RPMI8226 (cell line): ENCODE measurements around the gene ACAD8.
"Not testable (repeated sequence)": the region's sequence is repeated elsewhere in the genome, so short reads cannot be mapped to it uniquely, and the experiment has no call there.

ENCODE experiments used
- DNase-seq: peaks from one replicate; pipeline ENCODE4 v3.0.0-alpha.2; 2015

Gene ACAD8

DNA sequence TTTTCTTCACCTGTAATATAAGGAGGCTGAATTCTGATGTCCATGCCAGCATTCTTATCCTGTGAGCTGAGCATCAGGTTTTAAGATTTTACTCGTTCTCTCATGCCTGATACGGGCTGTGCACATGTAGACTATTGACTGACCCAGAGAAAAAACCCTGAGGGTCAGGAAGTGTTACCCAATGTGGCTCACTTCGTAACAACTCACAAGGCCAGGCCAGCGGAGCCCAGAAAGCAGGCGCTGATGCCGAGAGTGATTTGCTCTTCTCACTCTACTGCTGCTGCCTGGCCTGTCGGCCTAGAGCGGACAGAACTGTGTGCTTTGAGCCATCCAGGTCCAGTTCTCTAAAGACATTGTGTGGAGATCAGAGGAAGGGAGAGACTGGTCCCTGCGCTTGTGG is 11.0 kb upstream of the ACAD8 start:
- no peak for DNase-seq

- DNase-seq, result no peak
Observed at GRCh38 chr11:134243913-134244312, 9.5 kb upstream of the ACAD8 start.

- peak; percentile 11 for DNase-seq
Observed at GRCh38 chr11:134244593-134244992, 8.8 kb upstream of the ACAD8 start.

DNA sequence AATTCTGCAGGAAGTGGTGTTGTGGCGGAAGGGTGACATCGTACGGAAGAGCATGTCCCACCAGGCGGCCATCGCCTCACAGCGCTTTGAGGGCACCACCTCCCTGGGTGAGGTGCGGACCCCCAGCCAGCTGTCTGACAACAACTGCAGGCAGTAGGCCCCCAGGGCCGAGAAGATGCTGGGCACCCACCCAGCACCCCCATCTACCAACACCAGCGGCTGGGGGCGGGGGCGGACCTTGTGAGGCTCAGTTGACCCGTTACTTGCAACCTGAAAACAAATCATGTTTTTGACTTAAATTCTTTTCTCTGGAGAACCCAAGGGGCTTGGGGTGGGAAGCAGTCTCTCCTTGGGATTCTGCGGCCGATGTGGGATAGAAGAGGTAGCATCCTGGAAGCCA is 7.9 kb upstream of the ACAD8 start:
- no peak for DNase-seq

DNA sequence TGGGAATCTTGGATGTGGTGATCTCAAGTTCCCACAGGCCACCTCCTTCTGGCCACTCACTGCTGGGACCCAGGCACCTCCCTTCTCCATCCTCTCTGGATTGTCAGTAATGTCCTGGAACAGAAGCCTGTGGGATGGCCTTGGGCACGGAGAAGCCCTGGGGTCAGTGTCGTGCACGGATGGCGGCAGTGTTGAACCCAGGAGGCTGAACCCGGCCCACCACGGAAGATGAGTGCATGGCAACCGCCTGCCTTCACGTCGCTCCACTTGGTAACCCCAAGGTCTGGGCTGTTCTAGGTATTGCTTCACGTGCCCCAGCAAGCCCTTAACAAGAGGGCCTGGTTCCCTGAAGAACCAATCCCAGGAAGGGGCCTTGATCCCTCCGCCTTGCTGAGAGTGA is 7.3 kb upstream of the ACAD8 start:
- DNase-seq, result no peak

- DNase-seq, result no peak
Observed at GRCh38 chr11:134246678-134247077, 6.7 kb upstream of the ACAD8 start.

- no peak for DNase-seq
Observed at GRCh38 chr11:134248910-134249480, 4.4 kb upstream of the ACAD8 start.

GRCh38 chr11:134250246-134250645 is 3.1 kb upstream of the ACAD8 start:
- no peak for DNase-seq

DNA sequence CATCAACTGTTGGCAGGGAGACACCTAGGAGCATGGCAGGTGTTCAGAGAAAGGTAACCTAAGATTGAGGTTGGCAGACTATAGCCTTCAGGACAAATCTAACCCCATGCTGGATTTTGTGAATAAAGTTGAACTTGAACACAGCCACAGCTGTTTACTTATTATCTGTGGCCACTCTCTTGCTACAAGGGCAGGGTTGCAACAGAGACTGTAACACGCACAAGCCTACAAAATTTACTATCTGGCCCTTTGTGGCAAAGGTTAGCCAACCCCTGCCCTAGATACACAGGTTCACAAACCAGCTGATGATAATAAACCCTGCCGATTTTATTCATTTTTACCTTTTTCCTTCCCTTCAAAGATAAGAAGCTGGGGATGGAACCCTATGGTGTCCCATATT is 2.7 kb upstream of the ACAD8 start:
- DNase-seq, result no peak

GRCh38 chr11:134252346-134253187 is 801 bp upstream of the ACAD8 start:
- peak; percentile 11 for DNase-seq

DNA sequence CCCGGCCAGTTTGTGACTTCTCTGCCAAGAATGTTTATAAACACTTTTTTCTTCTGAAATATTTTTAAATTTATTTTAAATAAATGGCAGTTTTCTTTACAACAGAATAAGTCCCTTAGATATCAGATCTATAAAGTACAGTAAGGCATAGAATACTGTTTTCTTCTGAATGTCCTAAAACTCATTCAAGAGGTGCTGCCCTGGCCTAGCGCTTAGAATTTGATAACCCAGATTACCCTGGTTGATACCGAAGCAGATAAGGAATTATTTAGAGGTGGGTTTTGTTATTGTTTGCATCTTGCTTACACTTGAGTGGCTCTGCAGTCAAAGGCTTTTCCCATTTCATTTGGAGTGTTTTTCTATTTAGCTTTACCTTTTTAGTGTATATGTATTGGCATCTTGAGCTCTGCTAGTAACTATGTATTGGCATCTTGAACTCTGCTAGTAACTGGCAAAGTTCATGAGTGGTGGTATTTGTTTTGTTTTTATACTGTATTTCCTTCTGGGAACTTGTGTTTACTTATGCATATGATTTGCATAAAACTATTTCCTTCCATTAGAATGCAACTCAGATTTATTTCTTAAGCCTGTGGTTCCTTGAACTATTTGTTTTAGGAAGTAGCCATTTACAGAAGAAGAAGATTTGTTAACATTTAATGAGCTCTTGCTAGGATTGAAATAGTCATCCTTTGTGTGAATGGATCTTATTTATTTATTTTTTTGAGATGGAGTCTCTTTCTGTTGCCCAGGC is 1.2 kb downstream of the ACAD8 start:
- DNase-seq, result no peak

- not testable (repeated sequence) for DNase-seq
Observed at GRCh38 chr11:134255184-134255561, 1.8 kb downstream of the ACAD8 start.

DNA sequence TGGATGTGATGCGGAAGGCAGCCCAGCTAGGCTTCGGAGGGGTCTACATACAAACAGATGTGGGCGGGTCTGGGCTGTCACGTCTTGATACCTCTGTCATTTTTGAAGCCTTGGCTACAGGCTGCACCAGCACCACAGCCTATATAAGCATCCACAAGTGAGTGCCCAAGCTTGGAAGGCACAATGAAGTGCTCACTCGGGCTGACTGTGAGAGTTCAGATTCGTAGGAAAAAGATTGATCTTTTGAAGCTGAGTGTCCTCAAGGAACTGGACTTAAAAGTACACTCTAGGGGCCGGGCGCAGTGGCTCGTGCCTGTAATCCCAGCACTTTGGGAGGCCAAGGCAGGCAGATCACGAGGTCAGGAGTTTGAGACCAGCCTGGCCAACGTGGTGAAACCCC is 3.7 kb downstream of the ACAD8 start:
- no peak for DNase-seq

- no peak for DNase-seq
Observed at GRCh38 chr11:134258577-134258976, 5.2 kb downstream of the ACAD8 start.

DNA sequence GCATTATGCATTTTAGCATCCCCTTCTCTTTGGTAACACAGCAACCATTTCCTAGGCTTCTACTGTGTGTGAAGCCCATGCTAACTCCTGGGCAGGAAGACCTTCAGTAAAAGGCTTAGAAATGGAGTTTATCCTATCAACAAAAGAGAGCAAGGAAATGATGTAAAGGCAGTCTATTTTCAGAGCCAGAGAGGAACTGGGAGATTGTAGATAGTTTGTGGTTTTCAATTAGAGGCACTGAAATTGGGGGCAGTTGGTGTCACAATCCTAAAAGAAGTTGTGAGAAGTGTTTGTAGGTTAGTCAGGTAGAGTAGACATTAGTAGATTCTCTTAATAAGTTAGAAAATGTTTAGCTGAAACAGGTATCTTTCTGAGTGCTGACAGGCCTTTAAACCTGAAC is 7.1 kb downstream of the ACAD8 start:
- DNase-seq, result no peak

- no peak for DNase-seq
Observed at GRCh38 chr11:134260983-134261382, 7.6 kb downstream of the ACAD8 start.

DNA sequence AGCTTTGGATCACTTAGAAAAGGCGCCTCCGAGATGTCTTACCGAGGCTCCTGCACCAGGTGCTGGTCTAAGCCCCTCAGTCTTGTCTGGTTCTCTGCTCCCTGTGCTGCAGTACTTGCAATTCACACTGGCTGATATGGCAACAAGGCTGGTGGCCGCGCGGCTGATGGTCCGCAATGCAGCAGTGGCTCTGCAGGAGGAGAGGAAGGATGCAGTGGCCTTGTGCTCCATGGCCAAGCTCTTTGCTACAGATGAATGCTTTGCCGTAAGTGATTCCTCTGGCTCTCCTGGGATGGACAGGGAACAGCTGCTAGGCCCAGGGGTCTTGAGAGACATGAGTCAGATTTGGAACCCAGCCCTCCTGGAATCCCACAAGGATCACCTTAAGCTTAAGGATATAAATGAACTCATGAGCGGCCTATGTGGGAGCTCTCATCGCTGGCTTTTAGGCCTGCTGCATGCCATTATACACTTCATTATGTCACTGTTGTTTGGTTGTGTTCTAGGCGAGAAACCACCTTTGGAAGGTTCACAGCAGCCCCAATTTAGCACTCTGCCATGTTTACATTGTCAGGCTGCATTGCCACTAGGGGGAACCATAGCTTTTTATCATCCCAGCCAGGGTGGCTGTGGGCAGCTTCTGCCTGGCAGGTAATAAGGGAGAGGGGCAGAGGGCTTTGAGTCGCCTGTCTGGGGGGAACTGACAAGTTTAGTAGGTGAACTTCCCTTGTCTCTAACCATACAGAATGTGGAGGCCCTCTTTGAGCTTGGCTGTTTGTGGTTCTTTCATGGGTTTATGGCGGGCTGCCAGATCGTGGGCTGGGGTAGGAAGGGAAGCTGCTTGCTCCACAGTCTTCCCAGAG is 8.5 kb downstream of the ACAD8 start:
- DNase-seq, result peak; percentile 25

- no peak for DNase-seq
Observed at GRCh38 chr11:134264966-134265764, 11.8 kb downstream of the ACAD8 start.

DNA sequence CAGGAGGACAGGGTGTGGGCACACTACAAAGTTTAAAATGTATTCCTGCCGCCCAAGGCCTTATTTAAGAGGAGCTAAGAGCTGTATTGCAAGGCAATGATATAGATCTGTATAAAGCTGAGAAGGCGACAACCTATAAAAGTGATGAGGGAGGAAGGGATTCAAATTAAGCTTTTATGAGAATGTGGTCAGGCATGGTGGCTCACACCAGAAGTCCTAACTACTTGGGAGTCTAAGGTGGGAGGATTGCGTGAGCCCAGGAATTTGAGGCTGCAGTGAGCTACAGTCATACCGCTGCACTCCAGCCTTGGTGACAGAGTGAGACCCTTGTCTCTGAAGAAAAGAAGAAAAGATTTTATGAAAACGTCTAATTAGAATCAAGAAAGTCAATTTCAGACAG is 13.1 kb downstream of the ACAD8 start:
- DNase-seq, result no peak

GRCh38 chr11:134266841-134267251 is 13.5 kb downstream of the ACAD8 start:
- DNase-seq, result no peak

GRCh38 chr11:134267461-134267860 is 14.1 kb downstream of the ACAD8 start:
- no peak for DNase-seq

GRCh38 chr11:134267966-134268365 is 14.6 kb downstream of the ACAD8 start:
- DNase-seq, result no peak
